Keratinocyte (primary cell): ENCODE measurements around the gene CDAN1. TPM values are rescaled to one million over a fixed set of nuclear protein-coding genes. Genes with fewer than 3 reads are reported as not detected.

ENCODE experiments used
- DNase-seq: peaks from one replicate; pipeline ENCODE4 v3.0.0-alpha.2; 2011; ENCODE audit warnings: low read depth, missing footprints, low spot score
- FAIRE-seq: peaks from 2 replicates; lab custom pipeline; 2011; peaks lifted over from hg19 to GRCh38; lab: Jason Lieb, UNC
- H2AFZ ChIP-seq: 2 replicates; pipeline ENCODE4 v1.6.0; 2012; ENCODE audit warnings: low read length, control low read depth, inconsistent platforms; ENCODE audit not compliant: control insufficient read depth
- H3K27ac ChIP-seq: 2 replicates; pipeline ENCODE4 v1.5.1; 2011; ENCODE audit warnings: low read length; ENCODE audit not compliant: control insufficient read depth, insufficient read depth
- H3K27me3 ChIP-seq: 3 replicates; pipeline ENCODE4 v1.6.0; 2011; ENCODE audit warnings: low read length; ENCODE audit not compliant: control insufficient read depth, insufficient read depth; ENCODE audit errors: extremely low read depth
- H3K36me3 ChIP-seq, 2 experiments: 2 replicates in 1 of 2; 3 replicates in 1 of 2; pipeline ENCODE4 v1.5.1; 2011; ENCODE audit warnings: low read length in 2 of 2, mild to moderate bottlenecking in 1 of 2; ENCODE audit not compliant: control insufficient read depth in 2 of 2, insufficient read depth in 2 of 2; ENCODE audit errors: extremely low read depth in 1 of 2
- H3K4me1 ChIP-seq: 3 replicates; pipeline ENCODE4 v1.5.1; 2011; ENCODE audit warnings: low read length; ENCODE audit not compliant: control insufficient read depth, insufficient read depth; ENCODE audit errors: extremely low read depth
- H3K4me2 ChIP-seq: 3 replicates; pipeline ENCODE4 v1.6.0; 2011; ENCODE audit warnings: low read depth, low read length; ENCODE audit not compliant: control insufficient read depth, insufficient read depth; ENCODE audit errors: extremely low read depth
- H3K4me3 ChIP-seq, 3 experiments: fragments of 200-600 bp in 1 of 3; sonication (generic) in 1 of 3; 2 replicates in 2 of 3; 3 replicates in 1 of 3; pipeline ENCODE4 v1.5.1; 2011 to 2016; ENCODE audit warnings: low read length in 3 of 3, mild to moderate bottlenecking in 3 of 3, control low read depth in 2 of 3, inconsistent platforms in 1 of 3, low read depth in 1 of 3, mixed read lengths in 1 of 3, mixed run types in 1 of 3, moderate library complexity in 1 of 3; ENCODE audit not compliant: control insufficient read depth in 2 of 3, insufficient read depth in 2 of 3; ENCODE audit errors: extremely low read depth in 1 of 3
- H3K79me2 ChIP-seq: 2 replicates; pipeline ENCODE4 v1.6.0; 2012; ENCODE audit warnings: low read length; ENCODE audit not compliant: control insufficient read depth, insufficient read depth
- H3K9ac ChIP-seq: 3 replicates; pipeline ENCODE4 v1.6.0; 2011; ENCODE audit warnings: low read length; ENCODE audit not compliant: control insufficient read depth, insufficient read depth; ENCODE audit errors: extremely low read depth
- H3K9me1 ChIP-seq: 3 replicates; pipeline ENCODE4 v1.6.0; 2011; ENCODE audit warnings: low read length; ENCODE audit not compliant: control insufficient read depth, insufficient read depth; ENCODE audit errors: extremely low read depth
- H3K9me3 ChIP-seq: 2 replicates; pipeline ENCODE4 v1.5.1; 2012; ENCODE audit warnings: low read depth, low read length; ENCODE audit not compliant: control insufficient read depth
- H4K20me1 ChIP-seq: 3 replicates; pipeline ENCODE4 v1.6.0; 2011; ENCODE audit warnings: low read length; ENCODE audit not compliant: control insufficient read depth, insufficient read depth; ENCODE audit errors: extremely low read depth
- CTCF ChIP-seq, 3 experiments: IDR thresholded peaks in 1 of 3; conservative IDR thresholded peaks in 1 of 3; optimal IDR thresholded peaks in 1 of 3; 2 replicates in 2 of 3; 3 replicates in 1 of 3; pipeline versions ENCODE3 to v1.5.1; 2011; ENCODE audit warnings: low read length in 3 of 3, mild to moderate bottlenecking in 3 of 3, moderate library complexity in 2 of 3, control low read depth in 1 of 3, inconsistent platforms in 1 of 3; ENCODE audit not compliant: insufficient read depth in 2 of 3; ENCODE audit errors: extremely low read depth in 1 of 3
- EZH2 ChIP-seq: IDR thresholded peaks from one replicate; pipeline ENCODE4 v1.6.1; 2012; ENCODE audit warnings: inconsistent platforms, mild to moderate bottlenecking, low read length, moderate library complexity
- dilution Hi-C: fragments of 300-500 bp; cut with MboI; formaldehyde crosslinking; loops from one replicate; pipeline ENCODE4 v1.7.0; 2020; ENCODE audit warnings: low sequenced_read_pairs; ENCODE audit not compliant: extremely low pct_ligation_motif_present
- polyA plus RNA-seq, 5 experiments: library from polyadenylated mRNA; depleted of rRNA in 3 of 5; stranded (reverse) in 3 of 5; stranded (forward) in 1 of 5; unstranded in 1 of 5; fragments of >200 nt; gene quantifications; 1 replicate in 1 of 5; 2 replicates in 3 of 5; 3 replicates in 1 of 5; pipeline versions ENCODE4 v1.2.1 to v1.2.3, GENCODE V29; 2011 to 2012; ENCODE audit warnings: missing spikeins in 2 of 5, low read depth in 1 of 5, low replicate concordance in 1 of 5

The CDAN1 gene
- polyA plus RNA-seq, 1 donor (not counting 4 experiments of a cell fraction or from before 2014, with no cell fraction given): 3.8 TPM

- Histone ChIP-seq H3K9ac (no peak overlapping the region), H3K9me1 (no peaks in the 10 kb centered on the region), H3K9me3 (no peaks in the 10 kb centered on the region), H3K27ac (no peak overlapping the region), H3K36me3 (peaks cover 0 to 6% of the 10 kb centered on the region in 2 experiments), H3K4me3 (no peak overlapping the region), H3K79me2 (no peaks in the 10 kb centered on the region), H3K4me2 (no peak overlapping the region), H3K4me1 (peaks cover 9% of the 10 kb centered on the region), H3K27me3 (no peaks in the 10 kb centered on the region), H2AFZ (no peak overlapping the region), H4K20me1 (no peaks in the 10 kb centered on the region)
- FAIRE-seq (no peak), DNase-seq (no peak)
- dilution Hi-C loops: no loop called here
- TF ChIP-seq CTCF (optimal IDR thresholded peaks at IDR 0.05 in 1 of 3, IDR thresholded peaks at IDR 0.05 in 1 of 3, conservative IDR thresholded peaks at IDR 0.05 in 1 of 3; ENCODE audit: extremely low read depth in 1 of 3, insufficient read depth in 2 of 3, low read length in 3 of 3) (no peak), EZH2 (no peak)
Measured at GRCh38 chr15:42692997-42693396, 43.9 kb downstream of the CDAN1 start.

- Histone ChIP-seq H3K79me2 (no peaks in the 10 kb centered on the region), H3K9me3 (no peaks in the 10 kb centered on the region), H3K9ac (no peak overlapping the region), H3K27ac (no peak overlapping the region), H2AFZ (no peak overlapping the region), H4K20me1 (no peaks in the 10 kb centered on the region), H3K4me3 (no peak overlapping the region), H3K27me3 (no peaks in the 10 kb centered on the region), H3K4me2 (no peak overlapping the region), H3K36me3 (peaks cover 0 to 6% of the 10 kb centered on the region in 2 experiments), H3K9me1 (no peaks in the 10 kb centered on the region), H3K4me1 (peaks cover 14% of the 10 kb centered on the region)
- TF ChIP-seq CTCF (optimal IDR thresholded peaks at IDR 0.05 in 1 of 3, IDR thresholded peaks at IDR 0.05 in 1 of 3, conservative IDR thresholded peaks at IDR 0.05 in 1 of 3; ENCODE audit: extremely low read depth in 1 of 3, insufficient read depth in 2 of 3, low read length in 3 of 3) (no peak), EZH2 (no peak)
- FAIRE-seq (no peak), DNase-seq (no peak)
- dilution Hi-C loops: no loop called here
Measured at GRCh38 chr15:42692536-42692935, 44.4 kb downstream of the CDAN1 start.
